ENCODE results near the gene UBE2C. TPM values are rescaled to one million over a fixed set of nuclear protein-coding genes. Genes with fewer than 3 reads are reported as not detected.

UBE2C gene
- total and polyA plus RNA-seq, 2 donors from 2014 or later: 2.0 to 2.4 TPM

DNA sequence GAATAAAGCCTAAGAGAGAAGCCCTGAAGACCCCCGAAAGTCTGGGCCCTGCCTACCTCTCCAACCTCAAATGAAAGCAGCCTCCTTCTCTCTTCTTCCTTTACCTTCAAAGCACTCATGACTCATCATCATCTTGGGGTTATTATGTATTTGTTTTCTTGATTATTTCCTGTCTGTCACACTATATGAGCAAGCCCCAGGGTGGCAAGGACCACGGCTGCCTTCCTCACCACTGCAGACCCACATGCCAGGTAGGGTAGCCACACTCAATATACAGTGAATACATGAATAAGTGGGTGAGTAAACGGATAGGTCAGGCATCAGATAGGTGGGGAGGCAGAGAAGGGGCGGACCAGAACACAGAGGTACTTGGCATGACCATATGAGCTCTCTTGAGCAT is 29.6 kb upstream of the UBE2C start:
- no peak for TF ChIP-seq CTCF (IDR thresholded peaks at IDR 0.05; ENCODE audit: borderline replicate concordance, extremely low read depth, insufficient read depth)
- Histone ChIP-seq H3K36me3 (ENCODE audit: control insufficient read depth in 2 of 3, insufficient read depth in 3 of 3, low read length in 3 of 3) (no peaks in the 10 kb centered on the region), H3K27ac (ENCODE audit: low read depth in 2 of 2, low read length in 2 of 2) (no peak overlapping the region), H3K27me3 (ENCODE audit: control insufficient read depth, insufficient read depth, low read length) (no peaks in the 10 kb centered on the region), H3K4me1 (ENCODE audit: control insufficient read depth in 2 of 3, insufficient read depth in 2 of 3, low read depth in 1 of 3, low read length in 3 of 3) (peaks cover 0 to 3% (median 0%) of the 10 kb centered on the region in 3 donors), H3K9me3 (ENCODE audit: control insufficient read depth in 2 of 3, insufficient read depth in 1 of 3, low read length in 3 of 3) (no peaks in the 10 kb centered on the region), H3K9ac (ENCODE audit: low read length in 3 of 3) (no peak overlapping the region), H3K4me3 (ENCODE audit: low read length in 3 of 3) (no peak overlapping the region)
- intact Hi-C loops (cut with DNase I): no loop called here
- FAIRE-seq (no peak), DNase-seq (no peak)

- Histone ChIP-seq H3K4me1 (ENCODE audit: control insufficient read depth in 2 of 3, insufficient read depth in 2 of 3, low read depth in 1 of 3, low read length in 3 of 3) (peaks cover 0 to 3% (median 0%) of the 10 kb centered on the region in 3 donors), H3K27ac (ENCODE audit: low read depth in 2 of 2, low read length in 2 of 2) (no peak overlapping the region), H3K9me3 (ENCODE audit: control insufficient read depth in 2 of 3, insufficient read depth in 1 of 3, low read length in 3 of 3) (no peaks in the 10 kb centered on the region), H3K27me3 (ENCODE audit: control insufficient read depth, insufficient read depth, low read length) (no peaks in the 10 kb centered on the region), H3K4me3 (ENCODE audit: low read length in 3 of 3) (no peak overlapping the region), H3K9ac (ENCODE audit: low read length in 3 of 3) (no peak overlapping the region), H3K36me3 (ENCODE audit: control insufficient read depth in 2 of 3, insufficient read depth in 3 of 3, low read length in 3 of 3) (no peaks in the 10 kb centered on the region)
- no peak for DNase-seq
- TF ChIP-seq CTCF (IDR thresholded peaks at IDR 0.05; ENCODE audit: borderline replicate concordance, extremely low read depth, insufficient read depth): no peak
- intact Hi-C loops (cut with DNase I): no loop called here
- FAIRE-seq: no peak
These were observed 28.7 kb upstream of the UBE2C start for GRCh38 chr20:45783656-45784294.

DNA sequence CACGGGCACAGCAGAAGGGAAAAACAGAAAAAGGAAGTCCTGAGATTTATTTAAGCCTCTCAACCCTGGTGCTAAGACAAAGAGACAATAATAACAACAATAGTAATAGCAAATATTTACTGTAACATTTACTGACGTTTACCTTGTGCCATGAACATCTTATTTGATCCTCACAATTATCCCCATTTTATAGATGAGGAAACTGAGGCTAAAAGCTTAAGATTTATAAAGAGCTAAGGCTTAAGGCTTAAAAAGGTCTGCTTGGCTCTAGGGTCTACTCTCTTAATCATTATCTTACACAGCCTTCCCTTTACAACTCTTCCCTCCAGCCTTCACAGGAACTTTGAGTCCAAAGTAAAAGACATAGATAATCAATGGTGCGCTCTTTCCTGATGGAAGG is 24.1 kb upstream of the UBE2C start:
- H3K27ac ChIP-seq (ENCODE audit: low read depth in 2 of 2, low read length in 2 of 2): no peak overlapping the region
- no peak overlapping the region for H3K9ac ChIP-seq (ENCODE audit: low read length in 3 of 3)
- FAIRE-seq (no peak), DNase-seq (no peak)
- no peak overlapping the region for H3K4me3 ChIP-seq (ENCODE audit: low read length in 3 of 3)
- intact Hi-C loops (cut with DNase I): no loop called here
- no peaks in the 10 kb centered on the region for H3K36me3 ChIP-seq (ENCODE audit: control insufficient read depth in 2 of 3, insufficient read depth in 3 of 3, low read length in 3 of 3)
- H3K4me1 ChIP-seq (ENCODE audit: control insufficient read depth in 2 of 3, insufficient read depth in 2 of 3, low read depth in 1 of 3, low read length in 3 of 3): peaks cover 0 to 7% (median 5%) of the 10 kb centered on the region in 3 donors
- TF ChIP-seq CTCF (IDR thresholded peaks at IDR 0.05; ENCODE audit: borderline replicate concordance, extremely low read depth, insufficient read depth): no peak
- no peaks in the 10 kb centered on the region for H3K27me3 ChIP-seq (ENCODE audit: control insufficient read depth, insufficient read depth, low read length)
- H3K9me3 ChIP-seq (ENCODE audit: control insufficient read depth in 2 of 3, insufficient read depth in 1 of 3, low read length in 3 of 3): no peaks in the 10 kb centered on the region
